Right cardiac atrium (tissue), 5 donors: Measurements from ENCODE around the gene NALF2. TPM values are rescaled to one million over a fixed set of nuclear protein-coding genes. Genes with fewer than 3 reads are reported as not detected.

Experiments used
- ATAC-seq, 2 donors: fragments of 200-7000 bp; cut with Tn5 transposase; one replicate each; pipeline versions ENCODE4 v1.8.0 to v1.9.1; 2020; ENCODE audit warnings: moderate library complexity in 2 of 2, mild to moderate bottlenecking in 1 of 2
- DNase-seq, 3 donors: peaks; one replicate each; pipeline ENCODE4 v3.0.0-alpha.2; 2020
- H3K27ac ChIP-seq: one replicate; pipeline ENCODE4 v1.5.1; 2013; ENCODE audit warnings: mild to moderate bottlenecking, low read length, control low read depth, moderate library complexity
- H3K27me3 ChIP-seq: one replicate; pipeline ENCODE4 v1.6.1; 2013; ENCODE audit not compliant: control insufficient read depth, insufficient read depth
- H3K4me1 ChIP-seq: one replicate; pipeline ENCODE4 v1.6.1; 2013; ENCODE audit warnings: low read length; ENCODE audit not compliant: control insufficient read depth, insufficient read depth
- H3K4me3 ChIP-seq: one replicate; pipeline ENCODE4 v1.5.1; 2013; ENCODE audit warnings: low read length, control low read depth
- H3K9me3 ChIP-seq: one replicate; pipeline ENCODE4 v1.6.1; 2013; ENCODE audit warnings: low read length; ENCODE audit not compliant: control insufficient read depth
- WGBS: extraction: QIAGEN DNeasy Blood & Tissue Kit; methylation state at CpG from one replicate; pipeline ENCODE4 v1.1.7; 2013; 5-methylcytosine and 5-hydroxymethylcytosine counted together
- intact Hi-C, 4 donors: fragments of 100-400 bp; cut with DNase I; formaldehyde crosslinking; loops; one replicate each; pipeline versions ENCODE4 v1.11.0 to v1.14.0; 2022 to 2023
- long read RNA-seq, 4 donors: library from polyadenylated mRNA; unstranded; transcript quantifications; one replicate each; pipeline ENCODE4 v2.0.0, GENCODE V29; 2020 to 2021
- polyA plus RNA-seq: library from polyadenylated mRNA; stranded (reverse); fragments of 200-250 nt; gene quantifications from one replicate; pipeline ENCODE4 v1.2.3, GENCODE V29; 2013
- total RNA-seq, 4 donors: library from RNA; stranded (reverse); fragmentation: NEBNext Ultra II Directional; extraction: Animal tissue kit (Norgen Biotek cat#: 25700); gene quantifications; one replicate each; pipeline ENCODE4 v1.2.1, GENCODE V29; 2021
- donor health status: healthy with polysubstance abuse.
- donor health status: DM: no; HTN: yes; CAD: no.
- donor health status: DM: no; HTN: no; CAD: no.
- donor health status: DM: no; HTN: yes; CAD: no; lungs with severe emphysema.
- donor health status: DM: yes; HTN: yes; CAD: no.

The NALF2 gene
- total RNA-seq (10 to 100 TPM; 43.2 to 90.9 (median 85.6) TPM), polyA plus RNA-seq (120 TPM)
- long read RNA-seq, donor 1, full-length matches to known transcripts: 18 of 125 reads
- long read RNA-seq, donor 1, partial matches to known transcripts: 101 of 125 reads
- long read RNA-seq, donor 1, other reads (novel, unspliced or antisense): 6 of 125 reads
- long read RNA-seq, donor 2, full-length matches to known transcripts: 11 of 67 reads
- long read RNA-seq, donor 2, partial matches to known transcripts: 48 of 67 reads
- long read RNA-seq, donor 2, other reads (novel, unspliced or antisense): 8 of 67 reads
- long read RNA-seq, donor 3, partial matches to known transcripts: 45 of 46 reads
- long read RNA-seq, donor 3, other reads (novel, unspliced or antisense): 1 of 46 reads
- long read RNA-seq, donor 4, full-length matches to known transcripts: 9 of 56 reads
- long read RNA-seq, donor 4, partial matches to known transcripts: 44 of 56 reads
- long read RNA-seq, donor 4, other reads (novel, unspliced or antisense): 3 of 56 reads

- WGBS: under 1% methylated on average over 65 of the region's 66 CpGs
- Histone ChIP-seq H3K4me1 (no peaks in the 10 kb centered on the region), H3K4me3 (peak within 1 kb of the TSS; percentile 83), H3K27ac (peak within 1 kb of the TSS; percentile 85), H3K9me3 (no peaks in the 10 kb centered on the region), H3K27me3 (no peaks in the 10 kb centered on the region)
- intact Hi-C loops: no loop called here
- ATAC-seq (peak; percentile 69 to 72), DNase-seq (peak; percentile 72 to 85 (median 85))
Observed at GRCh38 chrX:69503782-69504625, at the start of gene NALF2. Gene NALF2 (plus strand): TSS chrX:69504326. CDS start chrX:69505283, 957 bp downstream.

DNA sequence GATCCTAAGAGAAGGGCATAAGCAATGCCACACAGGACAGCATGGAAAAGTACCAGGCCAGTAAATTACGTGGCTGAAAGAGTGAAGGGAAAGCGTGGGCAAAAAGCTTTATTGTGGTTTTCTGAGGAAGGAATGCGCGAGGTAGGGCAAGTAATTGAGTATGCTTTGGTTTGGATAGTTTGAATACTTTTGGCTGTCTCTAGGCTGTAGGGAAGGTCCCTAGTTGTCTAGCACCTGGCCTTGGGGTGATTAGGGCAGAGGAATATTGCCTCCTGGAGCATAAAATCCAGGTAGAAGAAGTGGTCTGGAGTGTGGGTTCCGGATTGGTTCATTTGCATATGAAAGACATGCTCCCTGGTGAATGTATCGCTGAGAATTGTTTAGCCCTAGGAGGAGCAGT is 46.4 kb upstream of the NALF2 start:
- H3K27me3 ChIP-seq: no peaks in the 10 kb centered on the region
- no peaks in the 10 kb centered on the region for H3K9me3 ChIP-seq
- intact Hi-C loops: no loop called here
- H3K4me1 ChIP-seq: no peaks in the 10 kb centered on the region
- no peak overlapping the region for H3K4me3 ChIP-seq
- ATAC-seq (no peak), DNase-seq (no peak)
- 83% methylated on average over 6 of the region's 6 CpGs for WGBS
- H3K27ac ChIP-seq: no peak overlapping the region

DNA sequence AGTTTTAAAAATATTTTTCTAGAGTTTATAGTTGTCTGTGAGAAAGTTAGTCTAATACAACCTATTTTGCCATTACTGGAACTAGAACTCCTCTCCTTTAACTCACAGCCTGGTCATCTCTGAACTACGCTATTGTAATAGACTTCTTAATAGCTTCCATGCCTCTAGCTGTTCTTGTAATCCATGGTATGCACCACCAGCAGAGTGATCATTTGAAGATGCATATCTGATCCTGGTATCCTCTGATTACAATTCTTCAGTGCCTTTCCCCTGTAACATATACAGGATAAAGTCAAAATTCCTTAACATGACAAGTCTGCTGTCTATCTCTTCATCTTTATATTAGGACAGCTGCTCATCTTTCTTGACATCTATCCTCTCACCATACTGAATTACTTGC is 37.6 kb upstream of the NALF2 start:
- H3K27ac ChIP-seq: no peak overlapping the region
- intact Hi-C loops: no loop called here
- H3K9me3 ChIP-seq: no peaks in the 10 kb centered on the region
- DNase-seq (no peak), ATAC-seq (no peak)
- WGBS: 84% methylated on average over 1 of the region's 1 CpG
- no peak overlapping the region for H3K4me3 ChIP-seq
- H3K27me3 ChIP-seq: no peaks in the 10 kb centered on the region
- no peaks in the 10 kb centered on the region for H3K4me1 ChIP-seq

DNA sequence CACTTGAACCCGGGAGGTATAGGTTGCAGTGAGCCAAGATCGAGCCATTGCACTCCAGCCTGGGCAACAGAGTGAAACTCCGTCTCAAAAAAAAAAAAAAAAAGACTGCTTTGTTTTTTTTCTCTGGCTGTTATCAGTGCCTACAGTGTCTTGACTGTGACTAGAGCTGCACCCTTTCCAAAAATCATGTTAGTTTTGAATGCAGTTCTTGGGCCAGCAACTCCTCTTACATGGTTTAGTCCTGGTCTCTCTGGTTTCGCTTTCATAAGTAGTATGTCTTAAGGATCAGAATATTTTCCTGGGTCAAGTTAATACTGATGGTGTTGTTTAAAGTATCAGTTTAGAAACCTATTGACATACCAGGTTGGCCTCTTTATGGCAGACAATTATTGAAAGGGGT is 34.2 kb upstream of the NALF2 start:
- ATAC-seq: peak; percentile 58 to 64
- WGBS: 47% methylated on average over 4 of the region's 4 CpGs
- no peak for DNase-seq
- no peaks in the 10 kb centered on the region for H3K27me3 ChIP-seq
- intact Hi-C loops: no loop called here
- H3K4me3 ChIP-seq: no peak overlapping the region
- no peaks in the 10 kb centered on the region for H3K9me3 ChIP-seq
- H3K4me1 ChIP-seq: no peaks in the 10 kb centered on the region
- H3K27ac ChIP-seq: no peak overlapping the region

DNA sequence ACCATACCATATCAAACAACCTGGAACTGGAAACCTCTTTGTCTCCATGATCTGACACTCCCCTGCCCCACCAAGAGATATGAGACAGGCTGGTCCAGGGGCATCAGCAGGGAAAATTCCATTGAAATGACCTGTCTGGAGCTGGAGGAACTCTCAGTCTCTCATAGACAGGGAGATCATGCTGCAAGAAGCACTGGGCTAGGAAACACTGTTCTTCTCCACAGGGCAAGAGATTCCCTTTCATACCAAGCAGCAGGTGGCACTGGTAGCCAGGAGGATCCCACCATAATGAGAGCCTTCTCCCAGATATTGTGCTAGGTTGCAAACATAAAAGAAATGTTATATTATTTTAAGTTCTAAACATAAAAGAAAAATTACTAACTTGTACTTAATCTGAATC is 14.5 kb upstream of the NALF2 start:
- DNase-seq: no peak
- intact Hi-C loops: loop anchor here in 2 of 4 donors (5.0 to 10.0 kb wide), 2 partner anchors 605 to 608 kb away; no protein-coding TSS in a partner anchor

GRCh38 chrX:69493193-69493592 is 10.9 kb upstream of the NALF2 start:
- intact Hi-C loops: loop anchor here in 2 of 4 donors (2.0 to 10.0 kb wide), 2 partner anchors 602 to 604 kb away; no protein-coding TSS in a partner anchor
- H3K27me3 ChIP-seq: no peaks in the 10 kb centered on the region
- WGBS: 8% methylated on average over 5 of the region's 5 CpGs
- ATAC-seq (peak; percentile 64 to 73), DNase-seq (peak in 2 of 3 donors; percentile 39)
- no peaks in the 10 kb centered on the region for H3K9me3 ChIP-seq
- H3K27ac ChIP-seq: no peak overlapping the region
- H3K4me1 ChIP-seq: peaks cover 1% of the 10 kb centered on the region
- H3K4me3 ChIP-seq: no peak overlapping the region

More for the DNA sequence above, 14.5 kb upstream of the NALF2 start:
- no peaks in the 10 kb centered on the region for H3K9me3 ChIP-seq
- H3K4me3 ChIP-seq: no peak overlapping the region
- no peaks in the 10 kb centered on the region for H3K4me1 ChIP-seq
- H3K27ac ChIP-seq: no peak overlapping the region
- no peak for ATAC-seq
- no peaks in the 10 kb centered on the region for H3K27me3 ChIP-seq

DNA sequence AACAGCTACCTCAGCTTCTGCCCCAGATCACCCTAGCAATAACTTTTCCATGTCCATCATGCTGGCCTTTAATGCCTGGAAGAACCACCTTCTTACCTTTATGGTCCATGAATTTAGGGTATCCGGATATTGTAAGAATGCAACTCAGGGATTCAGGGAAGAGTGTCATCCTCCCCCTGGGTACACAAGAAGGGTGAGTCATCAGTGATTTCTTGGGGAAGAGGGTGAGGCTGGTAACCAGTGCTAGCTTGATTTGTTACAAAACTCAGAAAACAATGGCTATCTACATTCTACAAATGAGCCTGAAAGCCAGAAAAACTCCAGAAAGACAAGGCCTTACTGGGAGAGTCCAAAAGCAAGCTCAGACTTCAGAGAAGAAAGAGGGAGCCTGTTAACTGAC is 10.4 kb upstream of the NALF2 start:
- no peaks in the 10 kb centered on the region for H3K27me3 ChIP-seq
- WGBS: 91% methylated on average over 1 of the region's 1 CpG
- DNase-seq: no peak
- H3K4me3 ChIP-seq: no peak overlapping the region
- no peak overlapping the region for H3K27ac ChIP-seq
- no peak for ATAC-seq
- H3K4me1 ChIP-seq: peaks cover 1% of the 10 kb centered on the region
- intact Hi-C loops: loop anchor here in 2 of 4 donors (2.0 to 10.0 kb wide), 2 partner anchors 601 to 603 kb away; no protein-coding TSS in a partner anchor
- H3K9me3 ChIP-seq: no peaks in the 10 kb centered on the region

- Histone ChIP-seq H3K27ac (no peak overlapping the region), H3K27me3 (no peaks in the 10 kb centered on the region), H3K9me3 (no peaks in the 10 kb centered on the region), H3K4me1 (peaks cover 1% of the 10 kb centered on the region), H3K4me3 (no peak overlapping the region)
- peak in 1 of 2 donors; percentile 26 for ATAC-seq
- DNase-seq: no peak
- intact Hi-C loops: loop anchor here in 1 of 4 donors (10.0 kb wide), 1 partner anchor 599 kb away; no protein-coding TSS in a partner anchor
- 74% methylated on average over 1 of the region's 1 CpG for WGBS
Observed at GRCh38 chrX:69496183-69496582, 7.9 kb upstream of the NALF2 start.

DNA sequence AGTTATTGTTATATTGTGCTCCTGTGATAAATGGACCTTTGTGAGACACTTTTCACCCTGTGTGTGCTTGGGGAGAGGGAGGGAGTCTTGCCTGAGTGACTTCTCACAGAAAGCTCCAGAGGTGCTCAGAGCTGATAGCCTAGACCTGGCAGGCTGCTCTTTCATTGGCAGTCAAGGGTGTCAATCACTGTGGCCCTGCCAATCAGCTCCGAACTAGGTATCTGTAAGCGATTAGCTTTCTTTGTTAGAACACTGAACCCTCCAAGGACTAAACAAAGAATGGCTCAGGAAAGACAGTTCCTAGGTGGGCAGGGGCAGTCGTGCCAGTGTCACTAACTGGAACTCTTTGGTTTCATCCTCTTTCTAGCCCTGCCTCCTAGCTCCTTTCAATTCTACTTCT is 2.7 kb upstream of the NALF2 start:
- intact Hi-C loops: no loop called here
- ATAC-seq: peak; percentile 15 to 38
- H3K27ac ChIP-seq: peak overlapping the region; percentile 87

GRCh38 chrX:69503228-69503781 is 821 bp upstream of the NALF2 start:
- intact Hi-C loops: no loop called here
- Histone ChIP-seq H3K9me3 (no peaks in the 10 kb centered on the region), H3K4me1 (no peaks in the 10 kb centered on the region), H3K27me3 (no peaks in the 10 kb centered on the region), H3K27ac (peak overlapping the region; percentile 32), H3K4me3 (no peak overlapping the region)
- peak; percentile 6 to 39 for ATAC-seq
- DNase-seq: no peak
- WGBS: 22% methylated on average over 16 of the region's 16 CpGs

More for the DNA sequence above, 2.7 kb upstream of the NALF2 start:
- H3K27me3 ChIP-seq: no peaks in the 10 kb centered on the region
- peak; percentile 26 to 66 (median 62) for DNase-seq
- no peak overlapping the region for H3K4me3 ChIP-seq
- no peaks in the 10 kb centered on the region for H3K9me3 ChIP-seq
- WGBS: 32% methylated on average over 3 of the region's 3 CpGs
- peaks cover under 1% of the 10 kb centered on the region for H3K4me1 ChIP-seq
